IgD-negative memory B cell (primary cell): ENCODE results near the gene CD2AP. TPM values are rescaled to one million over a fixed set of nuclear protein-coding genes. Genes with fewer than 3 reads are reported as not detected.
A peak's percentile ranks its signal among the peaks of the same experiment; 100 is the strongest.
"Not testable (repeated sequence)": the region's sequence is repeated elsewhere in the genome, so short reads cannot be mapped to it uniquely, and the experiment has no call there.

Source experiments
- H3K27ac Mint-ChIP-seq, 3 donors: one replicate each; pipeline ENCODE4 v1.8.0; 2020 to 2022; ENCODE audit warnings: mild to moderate bottlenecking in 3 of 3, mixed read lengths in 3 of 3, moderate library complexity in 1 of 3
- H3K27me3 Mint-ChIP-seq: one replicate; pipeline ENCODE4 v1.8.0; 2021; ENCODE audit warnings: mixed read lengths
- H3K36me3 Mint-ChIP-seq: one replicate; pipeline ENCODE4 v1.8.0; 2020; ENCODE audit warnings: mild to moderate bottlenecking, mixed read lengths
- H3K4me1 Mint-ChIP-seq, 3 donors: one replicate each; pipeline ENCODE4 v1.8.0; 2020 to 2022; ENCODE audit warnings: mixed read lengths in 3 of 3, mild to moderate bottlenecking in 1 of 3
- H3K4me3 Mint-ChIP-seq, 4 donors: one replicate each; pipeline ENCODE4 v1.8.0; 2020 to 2022; ENCODE audit warnings: mild to moderate bottlenecking in 4 of 4, mixed read lengths in 4 of 4, moderate library complexity in 3 of 4
- H3K9me3 Mint-ChIP-seq, 3 donors: one replicate each; pipeline ENCODE4 v1.8.0; 2020 to 2021; ENCODE audit warnings: mixed read lengths in 3 of 3, mild to moderate bottlenecking in 1 of 3
- polyA plus RNA-seq: library from polyadenylated mRNA; unstranded; fragments of 300-500 nt; fragmentation: Illumina TruSeq; gene quantifications from one replicate; pipeline ENCODE4 v1.2.3, GENCODE V29; 2021

The CD2AP gene
- polyA plus RNA-seq, 1 donor from 2014 or later, result 5.7 TPM

DNA sequence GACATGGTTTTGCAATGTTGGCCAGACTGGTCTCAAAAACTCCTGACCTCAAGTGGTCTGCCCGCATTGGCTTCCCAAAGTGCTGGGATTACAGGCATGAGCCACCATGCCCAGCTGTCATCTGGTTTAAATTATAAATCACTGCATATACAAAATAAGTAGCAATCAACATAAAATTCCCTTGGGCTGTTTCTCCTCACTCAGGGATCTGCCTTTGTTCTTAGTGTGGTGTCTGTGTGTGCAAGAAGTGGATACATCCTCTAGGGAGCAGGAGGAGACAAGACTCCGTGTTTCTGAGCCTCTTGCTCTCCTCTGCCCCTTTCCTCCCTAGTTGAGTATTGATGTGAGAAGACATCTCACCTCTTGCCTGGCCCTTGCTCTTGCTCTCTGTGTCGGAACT, 155.6 kb downstream of the CD2AP start:
- Mint-ChIP-seq H3K27ac (no peak overlapping the region), H3K27me3 (peaks cover 3% of the 10 kb centered on the region), H3K4me3 (no peak overlapping the region), H3K9me3 (no peaks in the 10 kb centered on the region), H3K4me1 (peaks cover 1 to 6% (median 2%) of the 10 kb centered on the region in 3 donors), H3K36me3 (no peaks in the 10 kb centered on the region)

DNA sequence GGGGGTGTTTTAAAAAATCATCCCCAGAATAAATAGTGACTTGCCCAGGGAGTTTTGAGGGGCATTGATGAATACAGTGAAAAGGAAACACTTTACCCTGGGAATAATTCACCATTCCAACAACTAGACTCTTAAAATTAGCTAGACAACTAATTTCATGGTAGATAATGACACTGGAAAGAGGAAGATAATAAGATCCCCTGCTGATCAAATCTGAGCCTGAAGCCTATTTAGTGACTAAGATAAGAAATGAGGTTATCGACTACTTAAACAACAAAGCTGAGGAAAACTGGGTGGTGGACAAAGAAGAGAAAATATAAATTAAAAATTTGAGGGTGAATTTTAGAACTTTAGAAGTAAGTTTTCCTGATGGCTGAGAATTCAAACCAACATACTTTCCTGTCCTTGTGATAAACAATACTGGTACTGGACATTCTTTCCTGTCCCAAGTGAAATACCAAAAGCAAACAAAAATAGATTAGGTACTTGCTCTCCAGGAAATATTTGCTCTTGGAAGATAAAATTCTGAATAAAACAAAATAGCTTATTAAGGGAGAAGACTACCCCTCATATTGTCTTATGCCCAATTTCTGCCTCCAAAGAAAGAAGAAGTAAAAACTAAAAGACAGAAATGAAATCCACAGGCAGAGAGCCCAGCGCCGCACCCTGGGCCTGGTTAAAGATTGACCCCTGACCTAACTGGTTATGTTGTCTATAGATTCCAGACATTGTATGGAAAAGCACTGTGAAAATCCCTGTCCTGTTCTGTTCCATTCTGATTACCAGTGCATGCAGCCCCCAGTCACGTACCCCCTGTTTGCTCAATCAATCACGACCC, 156.8 kb downstream of the CD2AP start:
- H3K36me3 Mint-ChIP-seq, result no peaks in the 10 kb centered on the region
- peaks cover 1 to 6% (median 2%) of the 10 kb centered on the region in 3 donors for H3K4me1 Mint-ChIP-seq
- no peak overlapping the region for H3K4me3 Mint-ChIP-seq
- peak overlapping the region in 1 of 3 donors; percentile 39 for H3K27ac Mint-ChIP-seq
- peaks cover 13% of the 10 kb centered on the region for H3K27me3 Mint-ChIP-seq
- no peaks in the 10 kb centered on the region for H3K9me3 Mint-ChIP-seq

DNA sequence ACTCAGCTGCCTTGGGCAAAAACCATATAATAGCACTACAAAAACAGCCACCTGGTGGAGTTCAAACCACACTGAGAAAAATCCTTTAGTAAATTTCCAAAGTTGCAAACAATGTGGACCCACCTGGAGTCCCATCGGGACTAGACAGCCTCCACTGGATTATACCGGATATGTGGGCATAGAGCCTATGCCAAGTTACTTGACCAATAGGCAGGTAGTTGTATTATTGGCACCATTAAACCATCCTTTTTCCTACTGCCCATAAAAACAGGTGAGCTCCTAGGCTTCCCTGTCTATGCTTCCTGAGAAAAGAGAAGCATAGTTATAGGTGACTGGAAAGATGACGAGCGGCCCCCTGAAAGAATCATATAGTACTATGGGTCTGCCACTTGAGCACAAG, 169.1 kb downstream of the CD2AP start:
- Mint-ChIP-seq H3K4me1 (peaks cover 0 to 4% (median 0%) of the 10 kb centered on the region in 3 donors), H3K36me3 (no peaks in the 10 kb centered on the region), H3K27me3 (peaks cover 4% of the 10 kb centered on the region), H3K27ac (no peak overlapping the region), H3K4me3 (no peak overlapping the region), H3K9me3 (peaks cover 0 to 2% (median 0%) of the 10 kb centered on the region in 3 donors)

DNA sequence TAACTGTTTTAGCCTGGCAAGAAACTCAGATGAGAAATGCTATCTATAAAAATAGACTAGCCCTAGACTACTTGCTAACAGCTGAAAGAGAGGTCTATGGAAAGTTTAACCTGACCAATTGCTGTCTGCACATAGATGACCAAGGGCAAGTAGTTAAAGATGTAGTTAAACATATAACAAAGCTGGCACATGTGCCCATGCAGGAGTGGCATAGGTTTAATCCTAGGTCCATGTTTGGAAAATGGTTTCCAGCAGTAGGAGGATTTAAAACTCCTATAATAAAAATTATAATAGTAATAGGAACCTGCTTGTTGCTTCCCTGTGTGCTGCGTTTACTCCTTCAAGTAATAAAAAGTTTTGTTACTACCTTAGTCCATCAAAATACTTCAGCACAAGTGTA, 169.6 kb downstream of the CD2AP start:
- H3K4me3 Mint-ChIP-seq, result no peak overlapping the region
- peaks cover 4% of the 10 kb centered on the region for H3K27me3 Mint-ChIP-seq
- H3K4me1 Mint-ChIP-seq, result peaks cover 0 to 4% (median 0%) of the 10 kb centered on the region in 3 donors
- no peaks in the 10 kb centered on the region for H3K36me3 Mint-ChIP-seq
- peaks cover 0 to 2% (median 0%) of the 10 kb centered on the region in 3 donors for H3K9me3 Mint-ChIP-seq
- H3K27ac Mint-ChIP-seq, result no peak overlapping the region

DNA sequence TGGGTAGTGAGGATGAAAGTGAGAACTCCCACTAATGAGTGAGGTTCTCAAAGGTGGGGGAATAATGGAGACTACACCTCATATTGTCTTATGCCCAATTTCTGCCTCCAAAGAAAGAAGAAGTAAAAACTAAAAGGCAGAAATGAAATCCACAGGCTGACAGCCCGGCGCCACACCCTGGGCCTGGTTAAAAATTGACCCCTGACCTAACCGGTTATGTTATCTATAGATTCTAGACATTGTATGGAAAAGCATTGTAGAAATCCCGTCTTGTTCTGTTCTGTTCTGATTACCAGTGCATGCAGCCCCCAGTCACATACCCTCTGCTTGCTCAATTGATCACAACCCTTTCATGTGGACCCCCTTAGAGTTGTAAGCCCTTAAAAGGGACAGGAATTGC, 170.0 kb downstream of the CD2AP start:
- not testable (repeated sequence) for H3K4me3 Mint-ChIP-seq, H3K4me1 Mint-ChIP-seq, H3K27ac Mint-ChIP-seq, H3K9me3 Mint-ChIP-seq, H3K27me3 Mint-ChIP-seq, H3K36me3 Mint-ChIP-seq

DNA sequence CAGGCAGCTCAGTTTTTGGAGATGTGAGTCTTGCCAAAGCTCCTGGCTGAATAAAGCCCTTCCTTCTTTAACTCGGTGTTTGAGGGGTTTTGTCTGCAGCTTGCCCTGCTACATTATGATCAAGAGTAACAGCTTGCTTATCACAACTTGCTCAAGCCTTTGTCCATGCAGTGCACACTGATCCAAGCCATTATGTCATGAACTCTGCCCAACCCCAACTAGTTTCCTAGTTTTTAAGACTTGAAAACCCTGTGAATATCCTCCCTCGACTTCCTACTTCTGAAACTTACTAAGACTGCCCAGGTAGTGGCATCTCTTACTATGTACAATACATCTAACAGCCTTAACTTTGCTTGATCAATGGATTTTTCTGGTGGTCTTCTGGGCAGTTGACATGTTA, 170.4 kb downstream of the CD2AP start:
- Mint-ChIP-seq H3K9me3 (peaks cover 0 to 2% (median 0%) of the 10 kb centered on the region in 3 donors), H3K4me1 (peaks cover 0 to 4% (median 0%) of the 10 kb centered on the region in 3 donors), H3K4me3 (no peak overlapping the region), H3K27ac (no peak overlapping the region), H3K36me3 (no peaks in the 10 kb centered on the region), H3K27me3 (peaks cover 4% of the 10 kb centered on the region)

DNA sequence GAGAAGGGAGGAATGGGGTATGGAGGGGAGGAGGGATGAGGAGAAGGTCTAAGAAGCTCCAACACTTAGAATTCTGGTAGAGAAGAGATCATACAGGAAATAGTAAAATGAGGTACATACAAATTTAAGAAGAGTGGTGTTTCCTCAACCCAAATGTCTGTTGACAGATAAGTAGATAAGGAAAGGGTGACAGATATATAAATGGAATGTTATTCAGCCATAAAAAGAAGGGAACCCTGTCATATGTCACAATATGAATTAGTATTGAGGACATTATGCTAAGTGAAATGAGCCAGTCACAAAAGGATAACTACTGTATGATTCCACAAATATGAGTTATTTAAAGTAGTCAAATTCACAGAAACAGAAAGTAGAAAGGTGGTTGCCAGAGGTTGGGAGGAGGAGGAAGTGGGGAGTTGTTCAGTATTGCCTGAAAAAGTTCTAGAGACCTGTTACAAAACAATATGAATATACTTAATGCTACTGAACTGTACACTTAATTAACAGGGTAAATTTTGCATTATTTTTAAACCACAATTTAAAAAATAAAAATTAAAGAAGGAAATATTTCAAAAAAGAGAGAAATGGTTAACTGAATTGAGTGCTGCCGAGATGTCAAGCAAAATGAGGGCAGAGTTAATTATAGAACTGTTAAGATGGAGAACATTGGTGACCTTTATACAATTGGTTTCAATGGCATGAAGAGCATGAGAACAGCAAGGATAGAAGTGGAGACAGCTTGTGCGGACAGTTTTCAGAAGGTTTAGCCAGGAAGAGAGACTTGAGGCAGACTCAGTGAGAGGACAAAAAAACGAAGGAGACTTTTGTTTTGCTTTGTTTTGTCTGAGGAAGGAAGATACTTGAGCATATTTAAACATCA, 173.2 kb downstream of the CD2AP start:
- no peak overlapping the region for H3K4me3 Mint-ChIP-seq
- H3K27me3 Mint-ChIP-seq, result no peaks in the 10 kb centered on the region
- H3K4me1 Mint-ChIP-seq, result peaks cover 0 to 4% (median 0%) of the 10 kb centered on the region in 3 donors
- no peaks in the 10 kb centered on the region for H3K9me3 Mint-ChIP-seq
- H3K27ac Mint-ChIP-seq, result no peak overlapping the region
- H3K36me3 Mint-ChIP-seq, result no peaks in the 10 kb centered on the region

DNA sequence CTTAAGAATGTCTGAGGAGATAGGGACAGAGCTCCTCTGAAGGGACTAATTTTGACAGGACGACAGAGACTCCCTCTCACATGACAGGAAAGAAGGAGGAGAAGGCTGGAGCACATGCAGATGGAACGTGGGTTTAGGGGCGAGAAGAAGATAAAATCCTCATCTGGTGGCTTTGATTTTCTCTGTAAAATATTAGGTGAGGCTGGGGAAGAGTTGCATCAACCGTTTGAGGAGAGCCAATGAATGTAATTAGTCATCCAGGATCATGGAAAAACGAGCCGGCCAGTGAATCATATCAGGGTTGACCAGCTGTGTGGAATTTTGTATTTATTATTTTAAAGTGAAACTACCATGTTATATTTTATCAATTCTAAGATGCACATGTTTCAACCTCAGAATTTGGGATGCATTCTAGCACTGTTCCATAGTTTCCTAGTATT, 173.9 kb downstream of the CD2AP start:
- Mint-ChIP-seq H3K9me3 (no peaks in the 10 kb centered on the region), H3K27me3 (no peaks in the 10 kb centered on the region), H3K27ac (no peak overlapping the region), H3K4me1 (peaks cover 0 to 4% (median 0%) of the 10 kb centered on the region in 3 donors), H3K36me3 (no peaks in the 10 kb centered on the region), H3K4me3 (no peak overlapping the region)

DNA sequence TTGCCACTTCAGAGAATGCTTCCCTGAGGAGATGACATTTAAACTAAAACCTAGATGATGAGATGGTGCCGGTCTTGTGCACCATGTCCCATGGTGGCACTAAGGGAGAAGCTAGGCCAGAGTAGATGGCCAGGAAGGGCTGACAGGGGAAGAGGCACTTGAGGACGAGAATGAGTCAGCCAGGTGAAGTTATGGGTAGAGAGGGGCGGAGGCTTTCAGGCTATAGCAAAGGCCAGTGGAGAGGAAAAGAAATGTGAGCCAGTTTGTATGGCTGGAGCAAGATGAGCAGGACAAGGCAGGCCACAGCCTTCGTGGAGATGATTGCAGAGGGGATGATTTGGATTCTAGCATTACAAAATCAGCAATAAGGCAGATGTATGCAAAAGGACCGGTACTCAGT, 176.1 kb downstream of the CD2AP start:
- Mint-ChIP-seq H3K27me3 (no peaks in the 10 kb centered on the region), H3K4me1 (no peaks in the 10 kb centered on the region), H3K4me3 (no peak overlapping the region), H3K27ac (peak overlapping the region in 1 of 3 donors; percentile 28), H3K36me3 (no peaks in the 10 kb centered on the region), H3K9me3 (no peaks in the 10 kb centered on the region)

DNA sequence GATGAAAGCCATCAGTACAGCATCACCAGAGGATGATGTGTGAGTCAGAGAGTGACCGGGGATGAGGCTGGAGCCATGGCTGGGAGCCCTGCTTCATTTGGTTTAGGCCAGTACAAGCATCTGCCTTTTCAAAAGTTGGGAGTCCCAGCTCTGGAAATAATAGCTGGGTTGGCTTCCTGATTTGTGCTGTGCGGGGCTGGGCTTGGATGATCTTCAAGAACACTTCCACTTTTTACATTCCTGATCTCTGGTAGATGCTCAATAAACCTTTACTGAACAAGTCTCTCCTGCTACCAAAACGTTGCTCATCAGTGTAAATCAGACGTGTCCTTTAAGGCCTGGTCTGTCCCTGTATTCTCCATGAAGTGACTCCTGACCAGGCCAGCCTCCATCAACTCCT, 176.7 kb downstream of the CD2AP start:
- H3K36me3 Mint-ChIP-seq, result no peaks in the 10 kb centered on the region
- no peaks in the 10 kb centered on the region for H3K9me3 Mint-ChIP-seq
- no peak overlapping the region for H3K27ac Mint-ChIP-seq
- no peak overlapping the region for H3K4me3 Mint-ChIP-seq
- no peaks in the 10 kb centered on the region for H3K4me1 Mint-ChIP-seq
- no peaks in the 10 kb centered on the region for H3K27me3 Mint-ChIP-seq

DNA sequence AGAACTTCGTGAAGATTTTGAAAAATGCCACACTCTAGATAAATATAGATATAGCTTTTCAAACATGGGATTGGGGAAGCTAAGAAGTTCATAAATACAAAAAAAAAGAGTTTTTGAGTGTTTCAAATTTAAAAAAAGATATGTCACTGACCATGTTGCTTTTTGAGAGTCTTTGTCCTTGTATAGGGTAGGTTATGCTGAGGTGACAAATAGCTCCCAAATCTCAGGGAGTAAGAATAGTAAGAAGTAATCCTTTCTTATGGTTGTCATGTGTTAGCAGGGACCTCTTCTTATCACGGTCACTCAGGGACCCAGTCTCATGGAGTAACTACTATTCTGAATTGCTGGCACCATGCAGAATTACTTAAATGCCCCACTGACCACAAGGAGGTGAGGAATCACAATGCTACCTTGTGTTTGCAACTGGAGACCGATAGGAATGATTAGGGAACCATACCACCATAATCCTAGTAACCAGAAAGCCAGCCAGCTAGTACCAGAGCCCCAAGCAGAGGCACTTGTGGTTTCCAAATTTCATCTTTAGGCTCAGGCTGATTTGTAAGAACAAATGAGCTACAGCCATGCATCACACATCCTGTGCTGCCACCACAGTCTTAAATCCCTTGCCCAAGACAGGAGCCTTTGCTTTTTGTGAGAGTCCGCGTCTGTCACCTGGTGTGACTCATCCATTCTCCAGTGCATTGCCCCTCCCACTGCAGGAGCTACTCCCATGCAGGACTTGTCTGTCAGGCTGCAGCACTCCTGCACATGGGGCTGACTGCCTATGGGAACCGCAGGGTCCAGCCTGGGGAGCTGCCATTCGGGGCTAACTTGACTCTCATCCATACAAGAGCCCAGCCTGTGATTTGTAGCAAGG, 178.4 kb downstream of the CD2AP start:
- H3K9me3 Mint-ChIP-seq, result no peaks in the 10 kb centered on the region
- H3K4me1 Mint-ChIP-seq, result no peaks in the 10 kb centered on the region
- H3K36me3 Mint-ChIP-seq, result no peaks in the 10 kb centered on the region
- no peak overlapping the region for H3K27ac Mint-ChIP-seq
- peaks cover 4% of the 10 kb centered on the region for H3K27me3 Mint-ChIP-seq
- H3K4me3 Mint-ChIP-seq, result no peak overlapping the region

DNA sequence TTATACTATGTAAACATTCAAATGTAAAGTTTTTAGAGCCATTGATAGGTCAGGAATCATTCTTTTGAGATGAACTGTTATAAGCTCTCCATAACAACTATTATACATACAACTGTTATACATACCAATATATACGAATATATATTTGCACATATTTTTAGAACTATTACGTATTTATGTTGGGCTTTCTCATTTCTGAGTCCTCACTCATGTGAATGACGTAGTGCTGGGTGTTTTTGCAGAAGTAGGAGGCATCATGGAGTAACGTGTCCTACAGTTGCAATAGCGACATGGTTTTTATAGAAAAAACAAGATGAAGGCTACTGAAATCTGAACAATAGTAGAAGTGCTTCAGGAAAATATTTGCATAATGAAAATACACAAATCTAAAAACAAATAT, 184.4 kb downstream of the CD2AP start:
- Mint-ChIP-seq H3K27ac (no peak overlapping the region), H3K4me3 (no peak overlapping the region), H3K36me3 (no peaks in the 10 kb centered on the region), H3K9me3 (peaks cover 0 to 1% (median 0%) of the 10 kb centered on the region in 3 donors), H3K4me1 (no peaks in the 10 kb centered on the region), H3K27me3 (peaks cover 10% of the 10 kb centered on the region)

DNA sequence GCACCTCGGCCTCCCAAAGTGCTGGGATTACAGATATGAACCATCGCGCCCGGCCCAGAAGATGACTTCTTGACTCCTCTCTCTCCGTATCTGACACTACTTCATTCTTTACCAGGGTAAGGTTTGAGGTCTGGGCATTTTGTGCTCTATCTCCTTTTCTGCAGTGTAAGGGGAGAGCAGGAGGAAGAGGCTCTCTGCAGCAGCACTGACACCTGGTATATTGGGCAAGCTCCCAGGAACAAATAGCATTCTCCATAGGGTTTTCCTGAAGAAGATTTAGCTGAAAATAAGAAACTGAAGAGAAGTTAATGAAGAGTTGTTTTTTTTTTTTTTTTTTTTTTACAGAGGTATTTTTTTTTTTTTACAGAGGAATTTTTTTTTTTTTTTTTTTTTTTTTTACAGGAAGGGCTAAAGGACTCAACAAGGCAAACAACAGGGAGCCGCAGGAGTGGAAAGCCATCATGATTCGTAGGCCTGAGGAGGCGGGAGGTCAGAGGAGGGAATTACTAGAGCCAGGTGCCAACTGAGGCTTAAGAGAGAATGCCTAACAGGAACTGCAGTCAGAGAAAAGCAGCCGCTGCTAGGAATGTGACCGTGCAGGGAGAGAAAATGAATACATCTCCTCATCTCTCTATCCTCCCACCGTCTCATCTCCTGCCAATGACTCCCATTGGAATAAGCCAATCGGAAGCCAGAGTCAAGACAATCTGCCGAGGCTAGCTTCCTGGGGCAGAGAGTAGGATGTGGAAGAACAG, 186.1 kb downstream of the CD2AP start:
- Mint-ChIP-seq H3K4me1 (no peaks in the 10 kb centered on the region), H3K4me3 (no peak overlapping the region), H3K27ac (no peak overlapping the region), H3K36me3 (no peaks in the 10 kb centered on the region), H3K9me3 (peaks cover 0 to 1% (median 0%) of the 10 kb centered on the region in 3 donors), H3K27me3 (peaks cover 15% of the 10 kb centered on the region)

DNA sequence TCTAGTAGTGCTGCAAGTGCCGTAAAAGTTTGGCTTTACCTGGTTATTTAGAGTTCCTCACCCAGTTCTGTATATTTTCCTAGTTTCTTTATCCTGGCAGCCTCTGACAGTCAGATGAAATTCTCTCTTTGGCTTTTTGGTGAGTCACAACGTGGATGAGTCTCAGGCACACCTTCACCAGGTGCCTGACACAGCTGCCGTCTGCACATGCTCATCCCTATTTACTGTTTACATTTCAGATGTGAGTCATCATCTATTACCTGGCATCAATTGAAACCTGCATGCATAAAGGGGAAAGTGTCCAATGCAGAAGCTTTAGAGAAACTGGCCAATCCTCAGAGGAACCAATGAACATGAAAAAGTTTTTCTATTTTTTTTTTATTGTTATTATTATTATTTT, 187.5 kb downstream of the CD2AP start:
- Mint-ChIP-seq H3K36me3 (no peaks in the 10 kb centered on the region), H3K4me3 (no peak overlapping the region), H3K4me1 (no peaks in the 10 kb centered on the region), H3K9me3 (peaks cover 0 to 1% (median 0%) of the 10 kb centered on the region in 3 donors), H3K27ac (no peak overlapping the region), H3K27me3 (peaks cover 20% of the 10 kb centered on the region)
